Esophagus muscularis mucosa (tissue), 3 donors: ENCODE measurements around the gene EPHB1.

ENCODE experiments used
- POLR2AphosphoS5 ChIP-seq, 2 donors: sonication (generic); formaldehyde crosslinking; IDR thresholded peaks; one replicate each; pipeline ENCODE4 v1.6.1; 2017; ENCODE audit warnings: antibody characterized with exemption in 2 of 2
- TF ChIP-seq, protein P1 (sequence below), 3 experiments: fragments of 200-600 bp in 2 of 3; fragments of 450-650 bp in 1 of 3; sonication (generic) in 2 of 3; IDR thresholded peaks; one replicate each; pipeline ENCODE4 v1.5.1; 2017 to 2019; ENCODE audit warnings: antibody characterized with exemption in 3 of 3, mild to moderate bottlenecking in 2 of 3, moderate library complexity in 1 of 3

DNA sequence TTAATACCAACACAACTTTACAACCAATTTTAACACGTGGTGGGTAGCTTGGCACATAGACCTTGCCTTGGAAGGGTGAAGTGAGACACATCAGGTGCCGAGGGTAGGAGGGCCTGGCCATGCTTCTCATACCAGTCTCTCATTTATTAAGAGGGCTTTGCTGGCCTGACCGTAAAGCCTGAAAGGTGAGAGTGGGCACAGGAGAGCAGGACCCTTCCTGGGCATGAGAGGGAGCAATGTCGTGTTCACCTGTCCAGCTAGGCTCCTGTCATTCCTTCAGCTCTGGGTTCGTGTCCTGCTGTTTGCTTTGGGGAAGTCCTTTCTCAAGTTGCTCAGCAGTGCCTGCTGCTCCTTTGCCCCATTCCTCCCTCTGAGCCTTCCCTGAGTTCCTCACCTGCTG, 294.4 kb downstream of the EPHB1 start:
- TF ChIP-seq, protein P1, sequence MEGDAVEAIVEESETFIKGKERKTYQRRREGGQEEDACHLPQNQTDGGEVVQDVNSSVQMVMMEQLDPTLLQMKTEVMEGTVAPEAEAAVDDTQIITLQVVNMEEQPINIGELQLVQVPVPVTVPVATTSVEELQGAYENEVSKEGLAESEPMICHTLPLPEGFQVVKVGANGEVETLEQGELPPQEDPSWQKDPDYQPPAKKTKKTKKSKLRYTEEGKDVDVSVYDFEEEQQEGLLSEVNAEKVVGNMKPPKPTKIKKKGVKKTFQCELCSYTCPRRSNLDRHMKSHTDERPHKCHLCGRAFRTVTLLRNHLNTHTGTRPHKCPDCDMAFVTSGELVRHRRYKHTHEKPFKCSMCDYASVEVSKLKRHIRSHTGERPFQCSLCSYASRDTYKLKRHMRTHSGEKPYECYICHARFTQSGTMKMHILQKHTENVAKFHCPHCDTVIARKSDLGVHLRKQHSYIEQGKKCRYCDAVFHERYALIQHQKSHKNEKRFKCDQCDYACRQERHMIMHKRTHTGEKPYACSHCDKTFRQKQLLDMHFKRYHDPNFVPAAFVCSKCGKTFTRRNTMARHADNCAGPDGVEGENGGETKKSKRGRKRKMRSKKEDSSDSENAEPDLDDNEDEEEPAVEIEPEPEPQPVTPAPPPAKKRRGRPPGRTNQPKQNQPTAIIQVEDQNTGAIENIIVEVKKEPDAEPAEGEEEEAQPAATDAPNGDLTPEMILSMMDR (IDR thresholded peaks at IDR 0.05): no peak
- TF ChIP-seq POLR2AphosphoS5 (IDR thresholded peaks at IDR 0.05): no peak
